Uterus (tissue), 4 donors: Measurements from ENCODE around the gene CXorf58. TPM values are rescaled to one million over a fixed set of nuclear protein-coding genes. Genes with fewer than 3 reads are reported as not detected.
A peak's percentile ranks its signal among the peaks of the same experiment; 100 is the strongest.
"Not testable (repeated sequence)": the region's sequence is repeated elsewhere in the genome, so short reads cannot be mapped to it uniquely, and the experiment has no call there.

Experiments
- DNase-seq, 2 donors: peaks; one replicate each; pipeline ENCODE4 v3.0.0-alpha.2; 2019 to 2020
- H3K27ac ChIP-seq, 2 donors: fragments of 200-600 bp; sonication (generic); 1 replicate in 1 of 2; 2 replicates in 1 of 2; pipeline ENCODE4 v1.5.1; 2016 to 2018
- H3K27me3 ChIP-seq, 2 donors: fragments of 200-600 bp; sonication (generic); one replicate each; pipeline ENCODE4 v1.5.1; 2018 to 2019; ENCODE audit warnings: control low read depth in 1 of 2
- H3K36me3 ChIP-seq, 2 donors: fragments of 200-600 bp; sonication (generic); one replicate each; pipeline ENCODE4 v1.5.1; 2019; ENCODE audit warnings: control low read depth in 1 of 2
- H3K4me1 ChIP-seq, 2 donors: fragments of 200-600 bp; sonication (generic); one replicate each; pipeline ENCODE4 v1.5.1; 2018 to 2019; ENCODE audit warnings: control low read depth in 1 of 2
- H3K4me3 ChIP-seq, 2 donors: fragments of 200-600 bp; sonication (generic); 1 replicate in 1 of 2; 2 replicates in 1 of 2; pipeline ENCODE4 v1.5.1; 2018 to 2019; ENCODE audit warnings: mild to moderate bottlenecking in 1 of 2
- H3K9me3 ChIP-seq, 2 donors: fragments of 200-600 bp; sonication (generic); one replicate each; pipeline ENCODE4 v1.5.1; 2019; ENCODE audit warnings: control low read depth in 1 of 2
- POLR2A ChIP-seq, 2 donors: fragments of 450-650 bp; IDR thresholded peaks; one replicate each; pipeline ENCODE4 v1.6.1; 2016; ENCODE audit warnings: antibody characterized with exemption in 2 of 2, mild to moderate bottlenecking in 1 of 2, moderate library complexity in 1 of 2
- intact Hi-C: fragments of 100-400 bp; cut with DNase I; formaldehyde crosslinking; loops from one replicate; pipeline ENCODE4 v1.15.1; 2023; ENCODE audit warnings: low total_unique reads
- total RNA-seq, 4 donors: library from RNA; depleted of rRNA in 3 of 4; stranded (reverse); fragments of >200 nt in 3 of 4; gene quantifications; one replicate each; pipeline versions ENCODE4 v1.1.0 to v1.2.4, GENCODE V29; 2014 to 2023
- TF ChIP-seq, protein P1 (sequence below), 4 experiments: fragments of 200-600 bp in 2 of 4; fragments of 450-650 bp in 2 of 4; sonication (generic) in 2 of 4; IDR thresholded peaks; one replicate each; pipeline ENCODE4 v1.5.1; 2016 to 2019; ENCODE audit warnings: antibody characterized with exemption in 4 of 4, mild to moderate bottlenecking in 2 of 4, moderate library complexity in 1 of 4
- donor health status: DM: yes; HTN: yes; CAD: no.

The CXorf58 gene, protein sequence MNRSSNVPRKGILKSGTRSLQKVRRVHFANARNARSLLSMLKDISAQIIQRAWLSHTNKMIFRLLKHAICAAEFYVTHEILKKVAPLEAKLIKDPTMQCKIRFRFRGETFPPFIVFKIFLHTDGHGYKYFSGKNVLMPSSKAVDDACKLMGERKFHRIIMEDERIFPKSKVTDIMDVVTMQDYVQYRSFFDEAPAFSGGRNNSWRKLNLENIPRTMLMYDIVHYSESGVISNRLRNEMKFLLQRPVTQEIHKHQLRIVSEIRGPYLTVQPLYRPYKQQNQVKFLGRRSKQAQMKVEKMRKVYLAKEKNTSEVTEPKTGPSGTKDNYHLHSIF
- total RNA-seq, result under 1 TPM in 2 of 4 donors, not detected in 2; 0.14 to 0.29 TPM

DNA sequence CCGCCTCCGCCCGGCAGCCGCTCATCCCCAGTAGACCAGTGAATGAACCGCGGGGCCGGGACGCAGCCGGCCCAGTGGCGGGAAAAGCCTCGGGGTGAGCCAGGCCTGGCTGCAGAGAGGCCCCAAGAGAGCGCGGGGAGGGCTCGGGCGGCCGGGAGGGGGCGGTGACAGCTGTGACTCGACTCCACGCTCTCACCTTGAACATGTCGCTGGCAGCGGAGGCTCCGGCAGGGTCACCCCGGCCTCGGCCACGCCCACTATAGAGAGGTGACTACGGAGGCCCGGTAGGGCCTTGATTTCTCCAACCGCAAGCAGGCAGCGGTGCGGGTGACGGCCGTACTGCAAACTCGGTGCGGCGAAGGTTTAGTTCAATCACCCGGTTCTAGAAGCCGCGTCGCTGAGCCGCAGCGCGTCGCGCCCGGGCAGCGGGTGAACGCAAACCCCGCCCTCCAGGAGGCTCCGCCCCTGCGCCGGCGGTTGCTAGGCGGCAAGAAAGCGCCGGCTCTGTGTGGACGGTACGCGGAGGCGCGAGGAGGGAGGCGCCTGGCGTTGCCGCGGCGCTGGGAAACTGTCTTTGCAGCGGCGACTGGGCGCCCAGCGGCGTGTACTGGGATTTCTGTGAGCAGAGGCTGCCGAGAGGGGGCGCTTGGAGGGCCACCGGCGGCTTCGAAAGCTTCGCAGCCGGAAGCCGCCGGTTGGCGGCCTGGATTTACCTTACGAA lies at the start of gene CXorf58, which contains the start of gene APOO:
Gene CXorf58, plus strand, starts transcription at position 509 of the 721 bp plus-strand sequence. CDS start 2,297 bp downstream, outside the sequence.
Gene APOO, minus strand, starts transcription at position 441 of the 721 bp plus-strand sequence. Its CDS starts 236 bp downstream, at position 205.
- Histone ChIP-seq H3K27me3 (no peaks in the 10 kb centered on the region), H3K4me1 (no peaks in the 10 kb centered on the region), H3K4me3 (peak within 1 kb of the TSS; percentile 41 to 46), H3K27ac (peak within 1 kb of the TSS; percentile 79 to 84), H3K9me3 (no peaks in the 10 kb centered on the region), H3K36me3 (no peaks in the 10 kb centered on the region)
- peak; percentile 88 to 91 for DNase-seq
- intact Hi-C loops, result no loop called here
- TF ChIP-seq POLR2A (IDR thresholded peaks at IDR 0.05), result peak; percentile 51
- TF ChIP-seq, protein P1, sequence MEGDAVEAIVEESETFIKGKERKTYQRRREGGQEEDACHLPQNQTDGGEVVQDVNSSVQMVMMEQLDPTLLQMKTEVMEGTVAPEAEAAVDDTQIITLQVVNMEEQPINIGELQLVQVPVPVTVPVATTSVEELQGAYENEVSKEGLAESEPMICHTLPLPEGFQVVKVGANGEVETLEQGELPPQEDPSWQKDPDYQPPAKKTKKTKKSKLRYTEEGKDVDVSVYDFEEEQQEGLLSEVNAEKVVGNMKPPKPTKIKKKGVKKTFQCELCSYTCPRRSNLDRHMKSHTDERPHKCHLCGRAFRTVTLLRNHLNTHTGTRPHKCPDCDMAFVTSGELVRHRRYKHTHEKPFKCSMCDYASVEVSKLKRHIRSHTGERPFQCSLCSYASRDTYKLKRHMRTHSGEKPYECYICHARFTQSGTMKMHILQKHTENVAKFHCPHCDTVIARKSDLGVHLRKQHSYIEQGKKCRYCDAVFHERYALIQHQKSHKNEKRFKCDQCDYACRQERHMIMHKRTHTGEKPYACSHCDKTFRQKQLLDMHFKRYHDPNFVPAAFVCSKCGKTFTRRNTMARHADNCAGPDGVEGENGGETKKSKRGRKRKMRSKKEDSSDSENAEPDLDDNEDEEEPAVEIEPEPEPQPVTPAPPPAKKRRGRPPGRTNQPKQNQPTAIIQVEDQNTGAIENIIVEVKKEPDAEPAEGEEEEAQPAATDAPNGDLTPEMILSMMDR (IDR thresholded peaks at IDR 0.05), result peak; percentile 69 to 92 (median 81)

DNA sequence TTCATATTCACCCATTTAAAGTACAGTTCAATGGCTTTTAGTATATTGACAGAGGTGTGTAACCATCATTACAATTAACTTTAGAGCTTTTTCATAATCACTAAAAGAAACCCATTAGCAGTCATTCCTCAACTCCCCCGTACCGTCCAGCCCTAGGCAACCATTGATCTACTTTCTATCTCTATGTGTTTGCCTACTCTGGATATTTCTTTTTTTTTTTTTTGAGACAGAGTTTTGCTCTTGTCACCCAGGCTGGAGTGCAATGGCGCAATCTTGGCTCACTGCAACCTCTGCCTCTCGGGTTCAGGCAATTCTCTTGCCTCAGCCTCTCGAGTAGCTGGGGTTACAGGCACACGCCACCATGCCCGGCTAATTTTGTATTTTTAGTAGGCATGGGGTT lies 48.6 kb upstream of the CXorf58 start:
- H3K27me3 ChIP-seq, DNase-seq, intact Hi-C loops, H3K36me3 ChIP-seq, H3K9me3 ChIP-seq, H3K4me3 ChIP-seq, H3K4me1 ChIP-seq, H3K27ac ChIP-seq: not testable (repeated sequence)

DNA sequence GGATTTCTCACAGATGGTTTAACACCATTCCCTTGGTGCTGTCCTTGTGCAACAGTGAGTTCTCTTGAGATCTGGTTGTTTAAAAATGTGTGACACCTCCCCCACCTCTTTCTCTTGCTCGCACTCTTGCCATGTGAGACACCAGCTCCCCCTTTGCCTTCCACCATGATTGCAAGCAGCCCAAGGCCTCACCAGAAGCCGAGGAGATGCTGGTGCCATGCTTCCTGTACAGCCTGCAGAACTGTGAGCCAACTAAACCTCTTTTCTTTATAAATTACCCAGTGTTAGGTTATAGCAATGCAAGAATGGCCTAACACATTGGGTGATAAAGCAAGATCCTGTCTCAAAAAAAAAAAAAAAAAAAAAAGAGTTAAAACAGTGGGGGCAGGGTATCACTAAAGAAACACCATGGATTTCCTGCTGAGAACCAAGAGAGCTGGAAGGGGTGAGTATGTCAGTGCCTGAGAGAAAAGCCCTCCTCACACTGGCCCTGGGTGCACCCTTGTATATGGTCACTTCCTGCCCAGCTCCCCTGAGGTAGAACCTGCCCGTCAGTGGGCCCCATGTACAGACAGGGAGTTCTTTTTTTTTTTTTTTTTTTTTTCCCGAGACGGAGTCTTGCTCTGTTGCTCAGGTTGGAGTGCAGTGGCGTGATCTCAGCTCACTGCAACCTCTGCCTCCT lies 46.5 kb upstream of the CXorf58 start:
- Histone ChIP-seq H3K36me3 (no peaks in the 10 kb centered on the region), H3K9me3 (no peaks in the 10 kb centered on the region), H3K27ac (no peak overlapping the region), H3K27me3 (no peaks in the 10 kb centered on the region), H3K4me1 (no peaks in the 10 kb centered on the region), H3K4me3 (no peak overlapping the region)
- no peak for DNase-seq
- TF ChIP-seq POLR2A (IDR thresholded peaks at IDR 0.05), result no peak
- TF ChIP-seq, protein P1 (IDR thresholded peaks at IDR 0.05), result no peak
- intact Hi-C loops, result no loop called here

DNA sequence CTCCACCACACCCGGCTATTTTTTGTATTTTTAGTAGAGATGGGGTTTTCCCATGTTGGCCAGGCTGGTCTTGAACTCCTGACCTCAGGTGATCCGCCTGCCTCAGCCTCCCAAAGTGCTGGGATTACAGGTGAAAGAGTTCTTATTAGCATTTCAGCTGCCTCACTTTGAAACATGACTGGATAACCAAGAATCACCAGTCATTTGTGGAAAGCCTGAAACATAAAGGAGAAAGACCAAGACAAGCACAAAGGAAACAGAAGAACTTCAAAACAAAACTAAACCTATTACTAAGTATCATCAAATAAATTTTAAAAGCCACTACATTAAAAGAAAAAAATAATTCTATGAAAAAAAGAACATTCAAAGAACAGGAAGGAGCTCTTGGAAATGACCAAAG lies 45.9 kb upstream of the CXorf58 start:
- H3K4me1 ChIP-seq, H3K4me3 ChIP-seq, DNase-seq, H3K27me3 ChIP-seq, intact Hi-C loops, H3K27ac ChIP-seq, H3K9me3 ChIP-seq, H3K36me3 ChIP-seq: not testable (repeated sequence)

- no peaks in the 10 kb centered on the region for H3K9me3 ChIP-seq
- DNase-seq, result no peak
- intact Hi-C loops, result no loop called here
- H3K4me3 ChIP-seq, result no peak overlapping the region
- H3K4me1 ChIP-seq, result no peaks in the 10 kb centered on the region
- no peaks in the 10 kb centered on the region for H3K36me3 ChIP-seq
- TF ChIP-seq POLR2A (IDR thresholded peaks at IDR 0.05), result no peak
- TF ChIP-seq, protein P1 (IDR thresholded peaks at IDR 0.05), result no peak
- no peak overlapping the region for H3K27ac ChIP-seq
- no peaks in the 10 kb centered on the region for H3K27me3 ChIP-seq
Observed at GRCh38 chrX:23864742-23865326, 43.0 kb upstream of the CXorf58 start.
